ENCODE measurements around the gene RIMKLA. TPM values are rescaled to one million over a fixed set of nuclear protein-coding genes. Genes with fewer than 3 reads are reported as not detected.

Gene RIMKLA
- 8.2 TPM for total RNA-seq

GRCh38 chr1:42380586-42381279, at the start of gene RIMKLA:
Gene RIMKLA, plus strand, starts transcription at chr1:42380792. Its CDS starts 143 bp downstream, at chr1:42380935.

DNA sequence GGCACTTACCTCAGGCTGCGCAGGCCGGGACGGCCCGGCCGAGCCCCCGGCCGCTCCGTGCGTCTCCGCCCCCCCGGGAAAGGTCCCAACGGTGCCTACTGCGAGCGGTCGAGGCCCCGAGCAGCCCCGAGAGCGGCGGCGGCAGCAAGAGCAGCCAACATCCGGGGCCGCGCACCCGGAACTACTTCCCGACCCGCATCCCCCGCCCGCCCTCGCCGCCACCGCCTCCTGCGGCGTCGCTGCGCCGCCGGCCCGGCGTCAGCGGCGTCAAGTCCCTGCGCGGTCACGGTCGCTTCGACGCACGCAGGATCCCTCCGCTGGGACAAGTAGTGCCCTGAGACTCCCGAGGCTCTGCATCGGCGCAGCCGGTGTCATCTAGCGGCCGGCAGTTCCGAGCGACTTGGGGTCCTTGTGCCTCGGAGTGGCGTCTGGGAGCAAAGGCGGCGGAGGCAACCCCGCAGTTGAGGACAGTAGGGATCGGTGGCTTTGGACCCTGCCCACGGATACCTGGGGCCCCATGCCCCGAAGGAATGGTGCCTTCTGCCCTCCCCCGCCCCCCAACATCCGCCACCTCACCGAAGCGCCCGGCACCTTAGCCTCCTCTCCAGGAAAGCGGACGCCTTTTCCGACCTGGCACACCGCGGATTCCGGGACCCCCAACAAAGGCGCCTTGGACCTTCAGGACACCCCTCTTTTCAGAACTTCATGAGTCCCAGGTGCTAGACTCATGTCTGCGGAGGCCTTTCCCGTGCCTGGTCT, 45.4 kb upstream of the RIMKLA start, which contains the start of gene FOXJ3:
Gene FOXJ3 (minus strand): TSS at position 186 of the 759 bp plus-strand sequence. CDS start 24,142 bp downstream, outside the sequence.

GRCh38 chr1:42456010-42456753, 75.6 kb downstream of the RIMKLA start, which contains the start of the genes PPCS and ZMYND12:
Gene PPCS, plus strand, starts transcription at chr1:42456543. Its CDS starts 23 bp downstream, at chr1:42456566.
Gene ZMYND12, minus strand, starts transcription at chr1:42456022. Its CDS starts 25 bp downstream, at chr1:42455997.

GRCh38 chr1:42462828-42463763, 82.5 kb downstream of the RIMKLA start, which contains the start of gene CCDC30:
Gene CCDC30, plus strand, starts transcription at chr1:42463286. Its CDS starts 17,266 bp downstream, at chr1:42480552.

Other genes with a start within 250 kb of the RIMKLA start
- gene GUCA2B, start 227.4 kb upstream of the RIMKLA start, total RNA-seq: not detected
- gene GUCA2A, start 216.0 kb upstream of the RIMKLA start, total RNA-seq: not detected
- 86.3 TPM for gene FOXJ3, start 45.6 kb upstream of the RIMKLA start, total RNA-seq
- gene ZMYND12, start 75.2 kb downstream of the RIMKLA start, total RNA-seq: 4.6 TPM
- gene PPCS, start 75.8 kb downstream of the RIMKLA start, total RNA-seq: 29.7 TPM
- 8.5 TPM for gene CCDC30, start 82.5 kb downstream of the RIMKLA start, total RNA-seq

Measured in camera-type eye (tissue), 1 donor.